ENCODE measurements around the gene VKORC1L1. TPM values are rescaled to one million over a fixed set of nuclear protein-coding genes. Genes with fewer than 3 reads are reported as not detected.

Gene VKORC1L1
- total RNA-seq (2021; fragmentation: NEBNext Ultra II Directional; extraction: Animal tissue kit (Norgen Biotek cat#: 25700)), result 43.9 and 45.3 TPM in 2 replicates
- 10.6 and 12.7 TPM in 2 replicates for polyA plus RNA-seq (2011; rRNA removed)
- 11.8 TPM for polyA plus RNA-seq (2011; cell fraction: cytosol; rRNA removed)
- polyA plus RNA-seq (2011; cell fraction: nucleus; rRNA removed), result 14.3 TPM
- polyA plus RNA-seq (2012, experiment 1 of 2), result 12.7 to 21.4 TPM (median 16.2 TPM) in 4 replicates
- polyA plus RNA-seq (2012, experiment 2 of 2), result 8.2 TPM
- 49.2 TPM for polyA plus RNA-seq (2013, experiment 1 of 2)
- 60.2 TPM for polyA plus RNA-seq (2013, experiment 2 of 2)
- 29.2 and 30.6 TPM in 2 replicates for polyA minus RNA-seq (2011; rRNA and poly(A)+ RNA removed)
- 14.4 TPM for polyA minus RNA-seq (2011; cell fraction: cytosol; rRNA and poly(A)+ RNA removed)
- polyA minus RNA-seq (2011; cell fraction: nucleus; rRNA and poly(A)+ RNA removed), result 18.9 TPM
- long read RNA-seq, experiment 1, full-length matches to known transcripts, result 47 of 81 reads
- long read RNA-seq, experiment 1, partial matches to known transcripts, result 0 of 81 reads
- long read RNA-seq, experiment 1, other reads (novel, unspliced or antisense), result 34 of 81 reads
- long read RNA-seq, experiment 2, partial matches to known transcripts, result 0 of 2 reads
- long read RNA-seq, experiment 2, other reads (novel, unspliced or antisense), result 1 of 2 reads

- no peak within 1 kb of the TSS for H4K5ac ChIP-seq (ENCODE audit: insufficient read length, low read depth, low read length)
- no peak within 1 kb of the TSS for H2AK5ac ChIP-seq (ENCODE audit: low read depth, low read length)
- H3K23me2 ChIP-seq (ENCODE audit: low read depth, low read length), result peaks cover 3% of the 10 kb centered on the region; the same call in 1 of the 2 replicates
- peaks cover 6 to 25% of the 10 kb centered on the region in 2 experiments; a peak in 3 of 4 replicates for H3K79me2 ChIP-seq (ENCODE audit: control insufficient read depth in 1 of 2, insufficient read depth in 2 of 2, low read length in 2 of 2)
- DNase-seq (ENCODE audit: low read depth in 1 of 2, low spot score in 2 of 2), result peak; percentile 78 to 90
- H3K4me3 ChIP-seq (ENCODE audit: extremely low read depth in 1 of 4, insufficient read depth in 2 of 4, low read depth in 3 of 4, low read length in 4 of 4), result peak within 1 kb of the TSS; percentile 67 to 85 (median 72)
- no peak within 1 kb of the TSS for H3K56ac ChIP-seq (replicated peaks; ENCODE audit: insufficient read length, low read depth, low read length)
- H4K91ac ChIP-seq (replicated peaks; ENCODE audit: insufficient read length, low read length), result no peak within 1 kb of the TSS
- no peak within 1 kb of the TSS for H3K4ac ChIP-seq (replicated peaks; ENCODE audit: insufficient read length, low read depth, low read length)
- no peak within 1 kb of the TSS for H2BK120ac ChIP-seq (replicated peaks; ENCODE audit: low read depth, low read length)
- POLR2A ChIA-PET (ENCODE audit: partially characterized antibody), result no interaction called here
- no peaks in the 10 kb centered on the region for H3K79me1 ChIP-seq (ENCODE audit: low read depth, low read length)
- H2BK15ac ChIP-seq (ENCODE audit: low read length), result no peak within 1 kb of the TSS
- H3K9me3 ChIP-seq (ENCODE audit: insufficient read depth in 2 of 2, low read depth in 1 of 2, low read length in 1 of 2), result no peaks in the 10 kb centered on the region
- 1% methylated on average over 18 of the region's 94 CpGs; no CpG with 5 or more reads in 1 of the 2 experiments for WGBS, 2 experiments (ENCODE audit: extremely low coverage in 1 of 2, insufficient coverage in 1 of 2, insufficient read length in 1 of 2, insufficient replicate concordance in 2 of 2, low coverage in 1 of 2, low lambda C conversion rate in 2 of 2, missing lambda C conversion rate in 1 of 2)
- no peak within 1 kb of the TSS for H3K14ac ChIP-seq (ENCODE audit: insufficient read length)
- H2BK12ac ChIP-seq (ENCODE audit: low read depth, low read length), result no peak within 1 kb of the TSS
- H2BK20ac ChIP-seq (ENCODE audit: low read length), result no peak within 1 kb of the TSS
- H3K4me2 ChIP-seq (ENCODE audit: insufficient read depth in 1 of 2, low read depth in 2 of 2, low read length in 2 of 2), result peak within 1 kb of the TSS; percentile 49 to 75
- CTCF ChIA-PET (ENCODE audit: partially characterized antibody), result no interaction called here
- peak within 1 kb of the TSS; percentile 85; the same call in 1 of the 2 replicates for H4K8ac ChIP-seq (ENCODE audit: extremely low read depth, insufficient read depth, low read length)
- H3K27ac ChIP-seq (ENCODE audit: low read depth, low read length), result peak within 1 kb of the TSS; percentile 63; the same call in 1 of the 2 replicates
- no peaks in the 10 kb centered on the region for H3K27me3 ChIP-seq (replicated peaks in 1 of 4; ENCODE audit: control insufficient read depth in 3 of 4, extremely low read depth in 1 of 4, insufficient read depth in 3 of 4, low read length in 3 of 4)
- no peak within 1 kb of the TSS for H3K23ac ChIP-seq (ENCODE audit: insufficient read length)
- peak within 1 kb of the TSS; percentile 48 to 94 (median 57); a peak in 6 of 7 replicates for H3K9ac ChIP-seq (replicated peaks in 1 of 4; ENCODE audit: extremely low read depth in 1 of 4, low read depth in 3 of 4, low read length in 3 of 4)
- H3K4me1 ChIP-seq (replicated peaks in 1 of 4; ENCODE audit: control insufficient read depth in 3 of 4, insufficient read depth in 4 of 4, low read length in 3 of 4), result no peaks in the 10 kb centered on the region; a peak in 1 of 7 replicates
- H3K18ac ChIP-seq (ENCODE audit: extremely low read depth, low read length), result no peak within 1 kb of the TSS; the same call in 1 of the 2 replicates
- no peak within 1 kb of the TSS for H2AFZ ChIP-seq (ENCODE audit: low read length)
- FAIRE-seq, result no peak
- no peak within 1 kb of the TSS for H2BK5ac ChIP-seq (ENCODE audit: low read depth, low read length)
- no peaks in the 10 kb centered on the region for H3K36me3 ChIP-seq (ENCODE audit: control insufficient read depth in 2 of 4, insufficient read depth in 4 of 4, low read length in 3 of 4)
- peaks cover 2% of the 10 kb centered on the region in 2 experiments for H4K20me1 ChIP-seq (replicated peaks in 1 of 2; ENCODE audit: control insufficient read depth in 1 of 2, insufficient read depth in 2 of 2, low read length in 2 of 2)
- TF ChIP-seq KDM1A (IDR thresholded peaks at IDR 0.05; ENCODE audit: borderline replicate concordance, low read length) (no peak), SRF (IDR thresholded peaks at IDR 0.05; ENCODE audit: low read depth, low read length) (0 out of 2 replicates have a peak, but pooled peaks have one; percentile 8), SIRT6 (IDR thresholded peaks at IDR 0.05; ENCODE audit: low read length) (no peak), HDAC2 (IDR thresholded peaks at IDR 0.05; ENCODE audit: borderline replicate concordance in 1 of 2, low read depth in 2 of 2, low read length in 2 of 2) (no peak), JUND (IDR thresholded peaks at IDR 0.05; ENCODE audit: low read length) (no peak), EP300 (IDR thresholded peaks at IDR 0.05; ENCODE audit: borderline replicate concordance in 1 of 2, low read depth in 2 of 2, low read length in 2 of 2) (no peak)
These were observed at the start of gene VKORC1L1 for GRCh38 chr7:65872776-65873581. Gene VKORC1L1 (plus strand): TSS chr7:65873074. CDS start chr7:65873372, 298 bp downstream.
